Loucy (cell line): ENCODE data around the gene PIAS4.

Source experiments
- EZH2phosphoT487 ChIP-seq: fragments of 200-600 bp; IDR thresholded peaks from 2 replicates; pipeline ENCODE4 v1.6.1; 2018; ENCODE audit warnings: antibody characterized with exemption, mild to moderate bottlenecking, moderate library complexity, borderline replicate concordance
- TF ChIP-seq, protein P1 (sequence below): fragments of 200-600 bp; sonication (generic); conservative IDR thresholded peaks from 2 replicates; pipeline ENCODE4 v1.5.1; 2014; ENCODE audit warnings: mild to moderate bottlenecking, antibody characterized with exemption, low read length

- TF ChIP-seq, protein P1, sequence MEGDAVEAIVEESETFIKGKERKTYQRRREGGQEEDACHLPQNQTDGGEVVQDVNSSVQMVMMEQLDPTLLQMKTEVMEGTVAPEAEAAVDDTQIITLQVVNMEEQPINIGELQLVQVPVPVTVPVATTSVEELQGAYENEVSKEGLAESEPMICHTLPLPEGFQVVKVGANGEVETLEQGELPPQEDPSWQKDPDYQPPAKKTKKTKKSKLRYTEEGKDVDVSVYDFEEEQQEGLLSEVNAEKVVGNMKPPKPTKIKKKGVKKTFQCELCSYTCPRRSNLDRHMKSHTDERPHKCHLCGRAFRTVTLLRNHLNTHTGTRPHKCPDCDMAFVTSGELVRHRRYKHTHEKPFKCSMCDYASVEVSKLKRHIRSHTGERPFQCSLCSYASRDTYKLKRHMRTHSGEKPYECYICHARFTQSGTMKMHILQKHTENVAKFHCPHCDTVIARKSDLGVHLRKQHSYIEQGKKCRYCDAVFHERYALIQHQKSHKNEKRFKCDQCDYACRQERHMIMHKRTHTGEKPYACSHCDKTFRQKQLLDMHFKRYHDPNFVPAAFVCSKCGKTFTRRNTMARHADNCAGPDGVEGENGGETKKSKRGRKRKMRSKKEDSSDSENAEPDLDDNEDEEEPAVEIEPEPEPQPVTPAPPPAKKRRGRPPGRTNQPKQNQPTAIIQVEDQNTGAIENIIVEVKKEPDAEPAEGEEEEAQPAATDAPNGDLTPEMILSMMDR: no peak
- no peak for TF ChIP-seq EZH2phosphoT487
Observed at GRCh38 chr19:4045597-4046361, 38.2 kb downstream of the PIAS4 start.
